GM13976 (cell line): Measurements from ENCODE around the gene ZDHHC24.

Experiments used
- DNase-seq: peaks from one replicate; pipeline ENCODE4 v3.0.0; 2012; ENCODE audit warnings: low spot score
- CTCF ChIP-seq: IDR thresholded peaks from 2 replicates; pipeline ENCODE4 v1.5.1; 2012; ENCODE audit warnings: borderline replicate concordance, mild to moderate bottlenecking; ENCODE audit not compliant: insufficient read depth; ENCODE audit errors: extremely low read depth, missing control alignments, control extremely low read depth
- in situ Hi-C: fragments of 300-500 bp; cut with MboI; formaldehyde crosslinking; loops from one replicate; pipeline ENCODE4 v1.12.0; 2022; ENCODE audit warnings: low sequenced_read_pairs, mixed read lengths, inconsistent platforms; ENCODE audit not compliant: unreplicated experiment

ZDHHC24 gene

DNA sequence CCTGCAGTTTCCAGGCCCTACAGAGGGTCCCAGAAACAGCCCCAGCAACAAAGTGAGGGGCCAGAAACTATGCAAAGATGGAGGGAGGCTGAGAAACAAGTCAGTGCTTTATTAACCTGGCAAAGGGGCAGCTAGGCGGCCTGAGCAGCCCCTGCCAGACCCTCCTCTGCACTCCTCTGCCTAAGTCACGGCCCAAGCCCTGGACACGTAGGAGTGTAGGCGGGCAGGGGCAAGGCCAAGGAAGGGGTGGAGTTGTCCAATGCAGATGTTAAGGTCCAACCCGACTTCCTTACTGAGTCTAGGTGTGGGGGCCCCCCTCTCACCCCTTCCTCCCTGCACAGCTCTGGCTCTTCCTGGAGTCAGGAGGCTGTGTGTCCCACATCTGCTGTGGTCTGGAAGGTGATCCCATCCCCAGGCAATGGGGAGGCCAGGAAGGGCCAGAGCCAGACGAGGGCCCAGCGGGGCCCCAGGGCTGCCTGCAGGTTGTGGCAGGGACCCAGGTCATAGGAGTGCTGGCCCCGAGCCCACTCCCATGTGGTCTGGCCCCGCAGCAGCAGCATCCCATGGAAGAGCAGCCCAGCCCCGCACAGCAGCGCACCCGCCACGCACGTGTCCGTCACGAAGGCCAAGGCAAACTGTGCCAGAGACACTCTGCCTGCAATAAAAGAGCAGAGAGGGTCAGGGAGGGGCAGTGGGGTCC lies 6.5 kb downstream of the ZDHHC24 start:
- in situ Hi-C loops = no loop called here
- DNase-seq = no peak
- TF ChIP-seq CTCF = no peak

- no peak for TF ChIP-seq CTCF
- in situ Hi-C loops = no loop called here
- DNase-seq = no peak
These were observed 13.1 kb downstream of the ZDHHC24 start for GRCh38 chr11:66532784-66533183.

- no peak for DNase-seq
- no peak for TF ChIP-seq CTCF
These were observed 14.0 kb downstream of the ZDHHC24 start for GRCh38 chr11:66531841-66532240.

GRCh38 chr11:66530927-66531709 lies 14.7 kb downstream of the ZDHHC24 start:
- in situ Hi-C loops = no loop called here
- no peak for TF ChIP-seq CTCF

More at GRCh38 chr11:66531841-66532240, 14.0 kb downstream of the ZDHHC24 start:
- in situ Hi-C loops = no loop called here

DNA sequence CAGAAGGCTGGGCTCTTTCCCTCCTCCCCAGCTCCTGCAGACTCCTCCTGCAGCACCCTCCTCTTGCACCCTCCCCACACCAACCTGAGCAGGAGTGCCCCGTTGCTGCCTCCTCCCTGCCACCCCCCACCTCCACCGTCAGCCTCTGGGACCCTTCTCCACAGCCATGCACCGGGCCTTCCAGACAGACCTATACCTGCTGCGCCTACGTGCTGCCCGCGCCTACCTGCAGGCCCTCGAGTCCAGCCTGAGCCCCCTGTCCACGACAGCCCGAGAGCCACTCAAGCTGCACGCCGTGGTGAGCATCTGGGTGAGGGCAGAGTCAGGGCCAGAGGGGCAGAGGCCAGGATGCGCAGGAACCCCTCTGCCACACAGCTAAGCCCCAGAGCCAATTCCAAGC lies 16.2 kb downstream of the ZDHHC24 start:
- DNase-seq = no peak
- in situ Hi-C loops = no loop called here
- TF ChIP-seq CTCF = no peak

More at GRCh38 chr11:66530927-66531709, 14.7 kb downstream of the ZDHHC24 start:
- no peak for DNase-seq

DNA sequence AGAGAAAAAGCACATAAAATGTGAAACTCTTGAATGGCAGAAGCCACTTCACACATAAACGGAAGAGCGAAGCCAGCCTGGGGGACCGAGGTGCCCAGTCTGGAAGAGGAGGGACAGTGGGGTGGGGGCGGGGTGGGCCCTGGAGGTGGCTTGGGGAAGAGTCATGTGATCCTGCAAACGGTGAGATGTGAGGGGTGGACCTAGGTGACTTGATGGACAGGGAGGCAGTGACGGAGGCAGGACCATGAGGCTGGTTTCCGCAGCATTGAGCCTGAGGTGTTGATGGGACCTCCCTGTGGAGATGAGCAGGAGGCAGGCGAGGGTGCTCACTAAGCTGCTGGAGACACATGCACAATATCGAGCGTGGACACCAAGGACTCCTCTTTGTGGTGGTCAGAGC lies 16.8 kb downstream of the ZDHHC24 start:
- DNase-seq = no peak
- TF ChIP-seq CTCF = no peak
- in situ Hi-C loops = no loop called here
